Bronchial epithelial cell (primary cell): ENCODE results near the gene POLR3C. TPM values are rescaled to one million over a fixed set of nuclear protein-coding genes. Genes with fewer than 3 reads are reported as not detected.

ENCODE experiments used
- DNase-seq: peaks from one replicate; pipeline ENCODE4 v3.0.0-alpha.2; 2010; ENCODE audit warnings: low read depth
- FAIRE-seq: peaks from 2 replicates; lab custom pipeline; 2011; peaks lifted over from hg19 to GRCh38; lab: Jason Lieb, UNC
- H3K27me3 ChIP-seq: 2 replicates; pipeline ENCODE4 v1.5.1; 2011; ENCODE audit warnings: low read length; ENCODE audit not compliant: control insufficient read depth, insufficient read depth
- H3K36me3 ChIP-seq: 2 replicates; pipeline ENCODE4 v1.5.1; 2011; ENCODE audit warnings: low read length; ENCODE audit not compliant: control insufficient read depth, insufficient read depth
- H3K4me3 ChIP-seq: 2 replicates; pipeline ENCODE4 v1.5.1; 2011; ENCODE audit warnings: mild to moderate bottlenecking, low read depth, low read length, control low read depth
- total RNA-seq: library from RNA; depleted of rRNA; stranded (reverse); fragments of >200 nt; gene quantifications from 2 replicates; pipeline ENCODE4 v1.2.1, GENCODE V29; 2014
- TF ChIP-seq, protein P1 (sequence below): IDR thresholded peaks from 2 replicates; pipeline ENCODE4 v1.5.1; 2011; ENCODE audit warnings: mild to moderate bottlenecking, moderate library complexity, low read length, control low read depth, inconsistent platforms; ENCODE audit not compliant: insufficient read depth, severe bottlenecking

Gene POLR3C
- total RNA-seq, 1 donor from 2014 or later = 28.2 TPM

DNA sequence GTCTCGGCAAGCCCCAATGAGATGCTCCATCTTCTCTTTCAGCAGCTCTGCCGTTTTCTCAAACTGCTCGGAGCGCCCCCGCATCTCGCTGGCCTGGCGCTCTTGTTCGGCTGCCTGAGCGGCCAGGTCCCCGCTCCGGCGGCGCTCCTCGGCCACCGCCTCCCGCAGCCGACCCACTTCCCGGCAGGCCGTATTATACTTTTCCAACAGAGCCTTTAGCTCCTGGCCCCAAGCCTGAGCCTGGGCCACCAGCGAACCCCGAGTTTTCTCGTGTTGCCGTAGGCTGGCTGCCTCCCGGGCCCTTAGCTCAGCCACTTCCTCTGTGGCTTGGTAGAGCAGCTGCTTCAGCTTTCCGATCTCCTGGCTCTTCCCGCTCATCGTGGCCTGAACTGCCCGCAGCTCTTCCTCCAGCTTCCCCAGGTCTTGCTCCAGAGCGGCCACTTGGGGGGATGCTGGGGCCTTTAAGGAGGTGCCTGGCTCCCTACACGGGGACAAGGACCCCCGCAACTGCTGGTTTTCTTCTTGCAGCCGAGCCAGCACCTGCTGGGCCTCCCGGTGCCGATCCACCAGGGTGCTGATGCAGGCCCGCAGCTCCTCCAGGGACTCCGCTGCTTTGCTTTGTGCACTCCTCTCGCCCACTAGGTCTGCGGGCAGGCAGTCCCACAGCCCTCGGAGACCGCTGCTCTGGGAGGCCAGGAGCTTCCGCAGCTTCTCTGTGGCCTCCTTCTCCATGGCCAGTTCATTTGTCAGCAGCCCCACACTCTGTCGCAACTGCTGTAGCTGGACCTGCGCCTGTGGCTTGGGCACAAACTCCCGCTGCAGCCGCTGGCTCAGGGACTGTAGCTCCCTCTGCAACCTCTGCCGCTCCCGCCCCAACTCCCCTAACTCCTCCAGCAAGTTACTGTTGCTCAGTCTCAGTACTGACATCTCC is 48.3 kb downstream of the POLR3C start:
- Histone ChIP-seq H3K4me3 (no peak overlapping the region), H3K36me3 (no peaks in the 10 kb centered on the region), H3K27me3 (no peaks in the 10 kb centered on the region)
- DNase-seq (no peak), FAIRE-seq (no peak)
- TF ChIP-seq, protein P1, sequence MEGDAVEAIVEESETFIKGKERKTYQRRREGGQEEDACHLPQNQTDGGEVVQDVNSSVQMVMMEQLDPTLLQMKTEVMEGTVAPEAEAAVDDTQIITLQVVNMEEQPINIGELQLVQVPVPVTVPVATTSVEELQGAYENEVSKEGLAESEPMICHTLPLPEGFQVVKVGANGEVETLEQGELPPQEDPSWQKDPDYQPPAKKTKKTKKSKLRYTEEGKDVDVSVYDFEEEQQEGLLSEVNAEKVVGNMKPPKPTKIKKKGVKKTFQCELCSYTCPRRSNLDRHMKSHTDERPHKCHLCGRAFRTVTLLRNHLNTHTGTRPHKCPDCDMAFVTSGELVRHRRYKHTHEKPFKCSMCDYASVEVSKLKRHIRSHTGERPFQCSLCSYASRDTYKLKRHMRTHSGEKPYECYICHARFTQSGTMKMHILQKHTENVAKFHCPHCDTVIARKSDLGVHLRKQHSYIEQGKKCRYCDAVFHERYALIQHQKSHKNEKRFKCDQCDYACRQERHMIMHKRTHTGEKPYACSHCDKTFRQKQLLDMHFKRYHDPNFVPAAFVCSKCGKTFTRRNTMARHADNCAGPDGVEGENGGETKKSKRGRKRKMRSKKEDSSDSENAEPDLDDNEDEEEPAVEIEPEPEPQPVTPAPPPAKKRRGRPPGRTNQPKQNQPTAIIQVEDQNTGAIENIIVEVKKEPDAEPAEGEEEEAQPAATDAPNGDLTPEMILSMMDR = no peak

DNA sequence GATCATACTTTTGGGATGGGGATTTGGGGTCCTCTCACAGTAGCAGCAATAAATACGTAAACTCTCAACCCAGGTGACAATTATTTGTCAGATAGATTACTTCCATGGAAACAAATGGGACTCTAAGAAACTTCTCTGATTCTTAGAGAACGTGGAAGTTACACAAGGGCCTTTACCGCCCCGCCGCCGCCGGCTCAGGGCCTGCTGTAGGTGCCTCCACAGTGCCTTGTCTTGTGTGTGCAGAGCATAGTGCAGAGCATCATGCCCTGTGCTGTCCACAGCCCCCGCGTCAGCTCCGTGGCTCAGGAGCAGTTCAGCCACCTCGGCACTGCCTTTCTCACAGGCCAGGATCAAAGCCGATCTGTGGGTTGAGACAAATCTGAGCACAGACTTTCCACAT is 50.6 kb downstream of the POLR3C start:
- no peak for FAIRE-seq

DNA sequence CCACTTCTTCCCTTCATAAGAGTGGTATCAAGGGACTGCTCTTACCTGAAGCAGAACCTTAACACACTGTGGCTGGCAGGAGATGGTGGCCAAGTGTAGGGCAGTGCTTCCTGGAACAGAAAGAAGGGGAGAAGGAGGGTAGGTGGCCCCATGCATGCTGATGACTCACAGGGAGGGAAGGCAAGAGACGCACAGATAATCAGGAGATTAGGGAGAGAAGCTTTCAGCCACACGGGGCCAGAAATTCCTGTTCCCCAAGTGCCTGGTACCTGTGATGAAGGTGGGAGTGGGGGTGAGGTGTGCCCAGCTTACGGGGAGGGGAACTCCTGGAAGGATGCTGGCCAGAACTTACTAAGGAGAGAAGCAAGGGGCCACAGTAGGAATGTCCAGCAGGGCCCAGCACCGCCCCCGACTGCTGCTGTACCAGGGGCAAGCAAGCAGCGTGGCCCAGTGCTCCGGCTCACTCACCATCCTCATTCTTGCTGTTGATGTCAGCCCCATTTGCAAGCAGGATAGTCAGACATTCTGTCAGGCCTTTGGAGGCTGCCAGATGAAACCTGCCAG is 54.0 kb downstream of the POLR3C start:
- TF ChIP-seq, protein P1 = no peak
- no peaks in the 10 kb centered on the region for H3K36me3 ChIP-seq
- H3K4me3 ChIP-seq = no peak overlapping the region
- H3K27me3 ChIP-seq = no peaks in the 10 kb centered on the region
- peak; percentile 72 for DNase-seq
- FAIRE-seq = no peak

More for the DNA sequence above, 50.6 kb downstream of the POLR3C start:
- Histone ChIP-seq H3K27me3 (no peaks in the 10 kb centered on the region), H3K36me3 (no peaks in the 10 kb centered on the region), H3K4me3 (no peak overlapping the region)
- TF ChIP-seq, protein P1 = no peak
- no peak for DNase-seq

DNA sequence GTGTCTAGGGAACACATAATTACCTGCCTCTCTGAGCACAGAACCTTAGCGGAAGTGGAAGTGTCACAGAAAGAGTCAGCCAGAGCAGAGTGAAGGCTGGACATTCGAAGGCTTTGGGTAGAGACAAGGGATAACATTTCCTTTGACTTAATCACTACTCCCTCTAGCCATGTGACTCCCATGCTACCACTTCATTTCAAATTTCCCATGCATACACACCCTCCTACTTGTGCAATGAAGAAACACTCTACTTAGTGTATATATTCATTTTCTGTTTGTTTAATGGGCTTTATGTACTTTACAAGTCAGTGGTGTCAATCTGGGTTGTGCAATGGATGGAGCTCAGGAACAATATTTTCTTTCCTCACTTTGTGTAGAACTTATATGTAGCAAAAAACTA is 54.7 kb downstream of the POLR3C start:
- Histone ChIP-seq H3K36me3 (no peaks in the 10 kb centered on the region), H3K4me3 (no peak overlapping the region), H3K27me3 (no peaks in the 10 kb centered on the region)
- TF ChIP-seq, protein P1 = no peak
- peak; percentile 90 for DNase-seq
- FAIRE-seq = peak; percentile 83

DNA sequence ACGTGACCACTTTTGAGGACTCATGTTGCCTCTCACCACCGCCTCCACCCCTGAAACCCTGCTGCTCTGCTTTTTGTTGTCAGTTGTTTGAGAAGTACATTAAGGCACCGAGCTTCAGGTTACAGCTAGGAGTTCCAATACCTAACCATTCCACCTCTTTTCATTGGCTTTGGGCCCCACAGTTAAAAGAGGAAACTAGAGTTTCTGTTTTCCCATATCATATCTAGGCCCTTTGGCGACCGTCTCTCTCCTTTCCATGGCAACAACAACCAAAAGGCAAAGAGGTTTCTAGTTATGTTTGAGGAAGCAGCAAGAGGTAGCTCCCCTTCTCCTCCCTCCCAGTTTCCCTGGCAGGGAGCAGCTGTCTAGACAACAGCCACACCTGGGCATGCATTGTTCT is 55.8 kb downstream of the POLR3C start:
- H3K36me3 ChIP-seq = no peaks in the 10 kb centered on the region
- DNase-seq = no peak
- TF ChIP-seq, protein P1 = no peak
- H3K4me3 ChIP-seq = no peak overlapping the region
- no peak for FAIRE-seq
- H3K27me3 ChIP-seq = no peaks in the 10 kb centered on the region
